Tongue (tissue), 2 donors: Measurements from ENCODE around the gene SESN3. TPM values are rescaled to one million over a fixed set of nuclear protein-coding genes. Genes with fewer than 3 reads are reported as not detected.
"Not testable (repeated sequence)": the region's sequence is repeated elsewhere in the genome, so short reads cannot be mapped to it uniquely, and the experiment has no call there.

Source experiments
- DNase-seq: peaks from one replicate; pipeline ENCODE4 v3.0.0-alpha.2; 2015
- total RNA-seq: library from RNA; depleted of rRNA; stranded (reverse); fragments of >200 nt; gene quantifications from one replicate; pipeline ENCODE4 v1.2.3, GENCODE V29; 2014

The SESN3 gene, protein sequence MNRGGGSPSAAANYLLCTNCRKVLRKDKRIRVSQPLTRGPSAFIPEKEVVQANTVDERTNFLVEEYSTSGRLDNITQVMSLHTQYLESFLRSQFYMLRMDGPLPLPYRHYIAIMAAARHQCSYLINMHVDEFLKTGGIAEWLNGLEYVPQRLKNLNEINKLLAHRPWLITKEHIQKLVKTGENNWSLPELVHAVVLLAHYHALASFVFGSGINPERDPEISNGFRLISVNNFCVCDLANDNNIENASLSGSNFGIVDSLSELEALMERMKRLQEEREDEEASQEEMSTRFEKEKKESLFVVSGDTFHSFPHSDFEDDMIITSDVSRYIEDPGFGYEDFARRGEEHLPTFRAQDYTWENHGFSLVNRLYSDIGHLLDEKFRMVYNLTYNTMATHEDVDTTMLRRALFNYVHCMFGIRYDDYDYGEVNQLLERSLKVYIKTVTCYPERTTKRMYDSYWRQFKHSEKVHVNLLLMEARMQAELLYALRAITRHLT
- 135 TPM for total RNA-seq

DNA sequence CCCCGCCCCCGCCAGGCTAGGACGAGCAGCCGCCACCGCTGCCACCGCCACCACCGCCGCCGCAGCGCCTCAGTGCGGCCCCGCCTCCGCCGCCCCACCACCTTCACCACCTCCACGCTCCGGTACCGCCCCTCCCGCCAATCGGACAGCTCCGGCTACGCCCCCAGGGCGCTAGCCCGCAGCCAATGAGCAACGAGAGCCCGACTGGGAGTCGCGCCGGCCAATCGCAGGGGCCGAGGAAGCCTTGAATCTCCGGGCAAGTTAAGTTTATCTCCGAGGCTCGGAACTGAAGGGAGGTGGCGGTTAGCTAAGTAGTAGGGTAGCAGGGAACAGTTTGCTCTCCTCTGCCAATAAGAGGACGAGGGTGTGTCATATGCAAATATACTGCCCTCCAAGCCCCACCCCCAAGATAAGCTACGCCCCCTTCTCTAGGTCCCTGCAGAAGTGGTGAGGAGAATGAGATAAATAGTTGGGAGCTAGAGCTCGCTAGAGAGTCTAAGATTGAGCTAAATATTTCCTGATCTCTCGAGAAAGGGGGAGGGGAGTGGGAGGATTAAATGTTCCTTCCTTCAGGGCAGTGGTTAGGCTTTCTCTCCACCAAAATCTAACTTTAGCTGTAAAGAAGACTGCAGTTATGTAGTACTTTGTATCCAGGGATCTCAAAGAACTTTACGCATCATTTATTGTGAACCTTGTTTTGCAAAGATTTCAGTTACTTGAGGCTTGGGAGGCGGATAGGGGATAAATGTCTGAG is at the start of gene SESN3:
Gene SESN3 (minus strand): TSS at position 76 of the 754 bp plus-strand sequence. CDS start 342 bp downstream, outside the sequence.
- DNase-seq: peak; percentile 100

DNA sequence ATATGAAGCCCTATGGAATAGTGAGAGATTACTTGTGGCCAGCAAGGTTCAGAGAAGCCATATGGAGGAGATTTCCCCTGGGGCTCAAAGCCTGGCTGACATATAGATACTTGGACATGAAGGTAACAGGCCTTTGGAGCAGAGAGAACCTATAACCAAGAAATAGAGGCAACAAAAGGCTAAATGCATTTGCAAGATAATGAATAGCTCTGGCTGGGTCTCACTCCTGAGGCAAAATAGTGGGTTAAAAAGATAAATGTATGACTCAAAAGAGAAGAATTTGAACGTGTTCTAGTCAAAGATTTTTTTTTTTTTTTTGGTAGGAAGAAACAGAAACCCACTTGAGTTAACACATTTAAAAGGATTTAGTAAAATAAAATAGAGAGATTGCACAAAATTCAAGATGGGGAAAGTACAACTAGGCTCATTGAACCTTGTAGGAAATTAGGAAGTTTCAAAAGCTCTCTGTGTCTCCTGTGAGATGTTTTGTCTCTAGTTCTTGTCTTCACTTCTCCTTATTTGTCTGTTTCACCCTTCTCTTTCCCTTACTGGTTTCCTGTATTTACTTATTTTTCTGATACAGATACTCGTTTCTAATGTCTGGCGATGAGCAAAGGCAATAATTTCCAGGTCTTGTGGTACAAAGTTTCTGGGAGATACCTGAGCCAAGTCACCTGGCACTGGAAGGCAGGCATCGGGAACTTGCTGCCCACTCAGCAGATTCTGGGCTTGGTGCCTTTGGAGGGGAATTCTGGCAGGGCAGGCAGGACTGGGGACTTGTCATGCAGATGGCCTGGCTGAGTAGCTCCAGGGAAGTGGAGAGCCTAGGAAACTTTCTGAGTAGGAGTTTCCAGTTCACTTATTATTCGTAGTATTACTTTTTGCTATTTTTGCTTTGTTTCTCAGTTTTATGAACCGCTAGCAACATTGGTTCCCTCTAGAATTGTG is 49.2 kb upstream of the SESN3 start:
- no peak for DNase-seq

DNA sequence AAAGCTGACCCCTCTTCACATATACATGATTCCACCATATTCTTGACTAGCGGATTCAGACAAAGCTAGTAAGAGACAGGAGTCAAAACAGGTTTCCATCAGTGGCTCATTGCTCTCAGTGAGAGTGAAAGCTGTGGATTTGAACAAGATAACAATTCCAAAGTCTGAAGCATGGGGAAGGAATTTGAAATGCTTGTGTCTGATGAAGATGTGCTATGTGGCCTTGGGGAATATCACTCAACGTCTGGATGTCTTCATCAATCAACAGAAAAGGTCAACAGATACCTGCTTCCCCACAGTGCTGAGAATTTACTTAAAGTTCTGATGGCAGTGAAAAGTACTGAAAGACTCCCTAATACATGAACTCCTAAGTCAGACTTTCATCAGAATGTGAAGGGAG is 46.9 kb upstream of the SESN3 start:
- DNase-seq: no peak

DNA sequence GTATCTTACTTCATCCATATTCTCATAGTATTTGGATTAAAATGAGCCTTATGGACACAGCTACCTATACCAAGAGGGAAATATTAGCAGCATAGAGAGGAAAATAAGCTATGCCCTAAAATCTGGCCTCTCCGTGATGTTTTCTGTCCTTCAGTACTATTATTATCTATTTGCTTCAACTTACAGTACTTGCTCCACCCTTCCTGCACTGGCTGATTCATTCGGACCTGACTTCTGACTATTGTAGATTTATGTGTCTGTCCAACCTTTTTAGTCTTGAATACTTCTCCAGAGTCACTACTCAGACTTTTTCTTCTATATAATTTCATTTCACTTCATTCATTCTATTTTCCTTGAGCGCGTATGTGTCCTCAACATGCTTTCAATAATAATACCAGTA is 45.1 kb upstream of the SESN3 start:
- DNase-seq: no peak

DNA sequence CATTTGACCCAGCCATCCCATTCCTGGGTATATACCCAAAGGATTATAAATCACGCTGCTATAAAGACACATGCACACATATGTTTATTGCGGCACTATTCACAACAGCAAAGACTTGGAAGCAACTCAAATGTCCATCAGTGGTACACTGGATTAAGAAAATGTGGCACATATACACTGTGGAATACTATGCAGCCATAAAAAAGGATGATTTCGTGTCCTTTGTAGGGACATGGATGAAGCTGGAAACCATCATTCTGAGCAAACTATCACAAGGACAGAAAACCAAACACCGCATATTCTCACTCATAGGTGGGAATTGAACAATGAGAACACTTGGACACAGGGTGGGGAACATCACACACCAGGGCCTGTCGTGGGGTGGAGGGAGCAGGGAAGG is 42.6 kb upstream of the SESN3 start:
- DNase-seq: not testable (repeated sequence)

DNA sequence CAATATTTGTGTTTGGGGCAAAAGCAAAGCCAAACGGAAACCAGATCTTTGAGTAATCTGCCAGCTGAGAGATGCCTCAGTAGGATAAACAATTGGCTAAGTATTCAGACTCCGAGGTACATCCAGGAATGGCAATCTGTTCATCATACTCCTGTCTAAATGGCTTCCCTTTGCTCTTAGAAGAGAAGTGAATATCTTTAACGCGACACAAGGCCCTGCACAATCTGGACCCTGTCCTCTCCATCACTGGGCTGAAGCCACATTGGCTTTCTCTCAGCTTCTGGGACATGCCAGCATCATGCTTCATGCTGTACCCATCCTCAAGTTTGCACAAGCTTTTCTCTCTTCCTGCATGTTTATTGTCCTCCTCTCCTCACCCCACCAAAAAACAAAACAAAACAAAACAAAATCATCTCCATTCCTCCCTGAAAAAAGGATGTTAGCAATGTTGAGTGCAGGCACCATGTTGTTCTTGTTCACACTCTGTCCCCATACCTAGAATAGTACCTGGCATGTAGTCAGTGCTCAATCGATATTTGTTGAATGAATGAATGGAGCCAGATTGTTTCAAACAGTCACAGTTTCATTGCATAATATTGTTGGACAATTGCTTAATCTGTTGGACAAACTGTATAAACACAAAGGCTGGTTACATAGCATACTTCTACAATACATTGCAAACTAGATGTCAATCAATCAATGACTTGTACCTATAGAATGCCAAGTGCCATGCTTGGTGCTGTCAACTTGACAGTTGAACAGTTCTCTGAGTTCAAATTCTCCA is 38.2 kb upstream of the SESN3 start:
- no peak for DNase-seq

DNA sequence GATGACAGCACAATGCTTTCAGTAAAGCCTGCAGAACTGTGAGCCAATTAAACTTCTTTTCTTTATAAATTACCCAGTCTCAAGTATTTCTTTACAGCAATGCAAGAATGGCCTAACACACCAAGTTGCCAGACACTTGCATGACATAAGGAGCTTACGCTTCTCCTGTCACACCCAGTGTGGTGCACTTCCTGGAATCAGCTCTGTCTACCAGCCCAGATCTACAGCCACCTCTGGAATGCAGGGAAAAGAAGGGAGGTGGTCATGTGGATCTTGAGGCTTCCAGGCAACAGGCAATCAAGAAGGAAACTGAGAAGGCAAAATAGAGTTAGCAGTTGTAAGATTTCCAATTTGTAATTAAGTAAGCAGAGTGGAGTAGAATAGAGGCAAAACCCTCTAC is 37.4 kb upstream of the SESN3 start:
- DNase-seq: no peak

DNA sequence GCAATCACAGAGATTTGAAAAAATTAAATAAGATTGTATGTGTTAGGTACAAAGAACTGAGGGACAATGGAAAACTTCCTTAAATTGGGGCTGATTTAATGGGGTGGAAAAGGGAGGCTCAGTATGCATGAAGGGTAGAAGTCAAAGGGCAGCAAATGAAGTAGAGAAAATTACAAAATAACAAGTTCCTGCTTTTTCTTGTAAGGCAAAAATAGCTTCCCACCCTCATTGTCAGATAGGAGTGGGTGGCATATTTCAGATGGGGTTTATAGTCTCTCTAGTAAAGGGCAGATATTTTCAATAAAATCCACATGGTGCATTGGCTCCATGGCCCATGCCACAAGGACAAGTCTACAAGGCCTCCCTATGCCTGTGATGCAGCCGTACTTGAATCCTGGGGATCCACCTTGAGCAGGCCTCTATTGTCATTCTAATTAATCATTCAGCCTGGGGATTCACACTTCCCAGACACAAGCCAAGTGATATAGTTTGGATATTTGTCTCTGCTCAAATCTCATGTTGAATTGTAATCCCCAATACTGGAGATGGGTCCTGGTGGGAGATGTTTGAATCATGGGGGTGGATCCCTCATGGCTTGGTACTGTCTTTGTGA is 36.7 kb upstream of the SESN3 start:
- DNase-seq: no peak

DNA sequence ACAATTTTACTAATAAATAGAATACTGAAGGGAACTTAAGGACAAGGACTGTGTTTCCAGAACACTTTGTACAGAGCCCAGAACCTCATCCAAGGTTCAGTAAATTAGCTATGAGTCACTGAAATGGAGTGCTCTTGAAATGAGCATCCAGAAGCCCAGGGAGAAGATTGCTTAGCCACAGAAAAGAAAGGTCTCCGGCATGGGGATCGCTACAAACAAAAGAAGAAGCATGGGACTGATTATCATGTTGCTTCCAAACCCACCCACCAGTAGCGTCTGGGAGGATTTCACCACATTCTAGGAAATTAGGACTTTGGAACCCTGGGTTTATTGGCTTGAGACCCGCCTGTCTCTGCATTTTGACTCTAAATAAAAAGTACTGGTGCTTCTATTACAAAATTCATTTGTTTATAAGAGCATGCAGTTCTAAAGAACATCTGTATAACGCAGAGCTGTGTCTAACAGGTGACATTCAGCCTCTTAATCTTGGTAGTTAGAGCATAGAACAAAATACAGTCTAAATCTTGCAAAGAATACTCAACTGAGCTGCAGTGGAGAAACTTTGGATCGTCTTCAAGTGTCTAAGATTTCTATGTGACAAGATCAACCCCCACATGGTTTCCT is 35.9 kb upstream of the SESN3 start:
- no peak for DNase-seq

DNA sequence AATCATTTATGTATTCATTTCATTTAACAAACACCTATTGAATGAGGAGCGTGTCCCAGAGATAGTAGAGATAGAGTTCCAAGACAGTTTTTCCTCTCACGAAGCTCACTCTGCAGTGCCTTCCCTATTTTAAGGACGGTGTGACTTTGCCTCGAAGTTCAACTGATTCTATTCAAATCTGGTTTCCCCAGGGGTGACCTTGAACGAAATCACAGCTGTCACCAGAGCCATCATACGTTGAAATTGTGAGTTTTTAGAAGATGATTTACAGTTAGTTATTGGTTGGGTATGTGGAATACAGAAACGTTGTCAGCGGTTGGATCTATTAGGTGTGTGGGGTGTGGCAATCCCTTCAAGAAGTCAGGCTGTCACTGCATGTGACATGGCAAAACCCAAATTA is 33.9 kb upstream of the SESN3 start:
- DNase-seq: no peak

DNA sequence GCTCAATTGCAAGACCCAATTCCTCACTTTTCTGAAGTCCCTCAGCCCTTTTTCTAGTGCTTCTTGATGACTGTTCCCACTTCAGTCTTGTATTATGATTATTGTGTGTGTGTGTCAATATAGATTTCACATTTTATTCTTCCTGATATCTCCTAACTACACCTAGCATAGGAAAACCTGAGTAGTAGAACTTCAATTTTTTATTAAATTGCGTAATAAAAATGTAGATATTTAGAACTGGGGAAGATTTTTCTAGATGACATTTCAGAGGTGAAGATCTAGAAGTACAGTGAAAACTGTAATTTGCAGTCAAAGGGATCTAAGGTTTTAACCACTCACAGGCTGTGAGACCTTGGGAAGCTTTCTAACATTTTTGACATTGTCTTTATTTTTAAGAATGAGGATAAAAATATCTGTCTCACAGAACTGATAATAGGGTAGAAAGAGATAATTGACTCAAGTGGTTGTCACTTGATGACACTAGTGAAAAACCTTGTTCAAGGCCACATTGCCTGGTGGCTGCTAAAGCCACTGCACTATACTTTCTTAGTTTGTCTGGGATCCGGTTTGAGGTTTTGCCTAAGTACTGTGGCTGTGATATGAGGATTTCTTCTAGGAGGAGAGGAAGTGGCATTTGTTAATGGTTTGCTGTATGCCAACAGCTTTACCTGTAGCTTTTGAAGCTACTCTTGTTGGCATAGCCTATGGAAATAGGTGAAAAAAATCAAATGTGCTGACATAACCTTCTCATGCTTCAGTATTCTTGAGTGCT is 32.2 kb upstream of the SESN3 start:
- no peak for DNase-seq

DNA sequence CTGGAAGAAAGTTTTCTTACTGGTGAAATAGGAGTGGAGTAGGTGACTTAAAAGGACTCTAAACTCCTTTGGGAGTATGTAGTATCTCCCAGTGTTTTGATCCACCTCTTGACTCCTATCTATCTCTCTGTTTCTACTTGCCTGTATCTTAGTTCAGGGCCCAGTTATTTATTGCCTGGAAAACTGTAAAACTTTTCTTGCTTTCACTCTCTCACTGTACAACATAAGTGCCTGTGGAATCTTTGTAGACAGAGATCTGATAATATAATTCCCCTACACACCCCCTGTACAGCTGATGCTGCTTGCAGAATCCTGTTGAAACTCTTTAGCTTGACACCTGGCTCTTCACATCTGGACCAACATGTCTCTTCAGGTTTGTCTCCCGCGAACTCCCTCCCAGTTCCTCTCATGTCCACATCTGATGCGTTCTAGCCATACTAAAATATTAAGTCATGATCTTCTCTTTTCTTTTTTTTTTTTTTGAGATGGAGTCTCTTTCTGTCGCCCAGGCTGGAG is 26.5 kb upstream of the SESN3 start:
- no peak for DNase-seq

DNA sequence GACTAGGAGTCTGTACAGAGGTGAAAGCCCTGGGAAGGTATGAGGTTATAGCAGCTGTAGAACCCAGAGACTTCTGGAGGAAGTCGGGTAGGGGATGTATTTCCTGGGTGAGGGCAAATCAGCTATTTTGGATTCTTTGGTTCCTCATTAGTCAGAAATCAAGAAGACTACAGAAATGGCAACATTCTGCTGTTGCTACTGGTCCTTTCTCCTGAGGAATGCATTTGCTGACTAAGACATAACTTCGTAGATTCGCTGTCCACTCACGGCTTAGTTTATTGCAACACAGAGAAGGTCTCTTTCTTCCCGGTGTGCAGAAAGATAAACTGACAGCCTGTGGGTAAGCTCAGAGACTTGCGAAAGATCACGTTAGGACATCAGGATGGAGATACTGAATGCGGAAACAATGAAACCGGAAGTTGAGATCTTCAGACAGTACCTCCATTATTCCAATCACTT is 25.3 kb upstream of the SESN3 start:
- no peak for DNase-seq

DNA sequence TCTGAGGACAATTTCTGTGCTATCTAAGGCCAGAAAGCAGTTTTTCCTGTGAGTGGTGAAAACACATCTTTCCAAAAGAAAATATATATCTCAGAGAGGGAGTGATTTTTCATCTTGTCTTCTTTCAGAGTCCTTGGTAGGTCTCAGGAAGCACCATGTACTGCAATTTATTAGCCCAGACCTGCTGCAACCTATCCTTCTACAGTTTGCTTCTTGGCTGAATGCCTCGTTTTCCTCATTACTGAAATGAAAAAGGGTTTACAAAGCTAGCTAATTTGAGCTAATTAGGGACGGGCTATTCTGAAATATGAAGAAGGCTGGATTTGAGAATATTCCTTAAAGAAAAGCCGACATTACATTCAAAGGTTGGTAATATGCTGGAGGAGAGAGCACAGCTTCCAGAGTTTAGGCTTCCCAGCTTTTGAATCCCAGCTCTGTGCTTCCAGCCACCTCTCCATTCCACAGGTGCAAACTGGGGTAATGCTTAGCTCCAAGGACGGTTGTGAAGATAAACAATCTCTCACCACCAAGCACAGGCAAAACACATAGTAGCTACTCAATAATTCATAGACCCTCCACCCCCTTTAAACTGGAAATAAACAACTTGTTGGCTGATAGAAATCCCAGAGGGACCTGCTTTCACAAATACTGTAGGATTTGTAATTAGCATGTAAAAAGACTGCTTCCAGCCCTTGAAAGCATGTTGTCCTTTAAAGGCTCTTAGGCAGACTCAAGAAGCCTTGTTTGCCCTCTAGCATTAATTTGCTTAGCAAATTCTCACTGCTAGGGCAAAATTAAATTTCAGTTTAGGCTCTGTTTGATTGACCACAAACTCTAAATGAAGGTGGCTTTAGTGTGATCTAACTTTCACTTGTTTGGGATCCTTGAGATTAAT is 24.5 kb upstream of the SESN3 start:
- DNase-seq: no peak

DNA sequence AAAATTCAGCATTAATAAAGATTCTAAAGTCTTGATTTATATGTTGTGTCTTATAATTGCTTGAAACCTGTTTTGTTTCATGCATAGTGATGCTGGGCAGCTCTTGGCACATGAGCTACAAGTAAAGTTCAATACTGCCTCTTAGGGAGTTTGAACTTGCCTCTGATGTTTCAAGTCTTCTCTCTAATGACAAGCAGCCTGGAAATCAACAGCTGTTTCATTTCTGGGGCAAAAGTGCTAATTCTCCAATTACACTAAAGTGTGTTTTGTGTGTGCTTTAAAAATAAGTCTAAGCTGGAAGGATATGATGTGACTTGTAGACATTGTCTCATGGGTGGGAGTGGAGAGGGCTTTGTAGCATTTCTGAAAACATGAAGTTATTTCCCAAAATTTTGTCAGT is 23.7 kb upstream of the SESN3 start:
- no peak for DNase-seq

DNA sequence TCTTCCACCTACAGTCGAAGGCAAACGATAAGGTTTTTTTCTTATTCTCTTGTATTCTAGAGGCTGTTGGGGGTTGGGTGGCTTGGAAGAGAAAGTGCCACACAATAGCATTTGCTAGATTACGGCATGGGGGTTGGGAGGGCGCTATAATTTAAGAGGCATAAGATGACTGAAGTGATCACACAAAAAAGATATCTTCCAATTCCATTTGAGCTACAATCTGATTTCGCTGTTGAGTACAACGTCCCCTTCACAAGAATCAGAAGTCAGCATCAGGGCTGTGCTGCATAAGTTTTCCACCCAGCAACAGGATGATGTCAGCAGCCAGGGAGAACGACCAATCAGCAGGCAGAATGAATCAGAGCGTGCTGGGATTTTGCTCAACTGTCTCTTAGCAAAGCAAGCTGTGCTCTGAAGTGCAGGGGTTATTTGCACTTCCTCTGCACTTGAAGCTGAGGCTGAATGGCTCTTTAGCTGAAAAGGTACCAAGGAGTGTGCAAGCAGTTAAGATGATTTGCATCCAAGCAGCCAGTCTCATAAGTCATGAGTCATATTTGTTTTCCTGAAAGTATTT is 23.2 kb upstream of the SESN3 start:
- DNase-seq: peak; percentile 97

DNA sequence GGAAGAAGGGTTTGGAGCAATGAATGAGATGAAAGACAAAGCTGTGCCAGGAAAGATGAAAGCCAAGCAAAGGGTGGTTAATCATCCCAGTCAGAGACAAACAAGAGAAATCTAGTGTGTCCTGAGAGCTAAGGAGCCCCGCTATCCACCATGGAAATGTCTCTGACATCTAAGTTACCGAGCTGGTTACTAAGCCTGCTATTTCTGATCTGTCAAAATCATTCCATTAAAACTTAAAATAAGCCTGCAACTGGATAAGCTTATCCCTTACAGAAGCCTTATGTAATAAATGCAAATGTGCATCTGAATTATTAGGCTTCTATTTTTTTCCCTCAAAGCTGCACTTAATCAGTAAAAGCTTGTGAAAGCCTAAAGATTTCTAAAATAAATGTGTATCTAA is 22.1 kb upstream of the SESN3 start:
- DNase-seq: no peak

DNA sequence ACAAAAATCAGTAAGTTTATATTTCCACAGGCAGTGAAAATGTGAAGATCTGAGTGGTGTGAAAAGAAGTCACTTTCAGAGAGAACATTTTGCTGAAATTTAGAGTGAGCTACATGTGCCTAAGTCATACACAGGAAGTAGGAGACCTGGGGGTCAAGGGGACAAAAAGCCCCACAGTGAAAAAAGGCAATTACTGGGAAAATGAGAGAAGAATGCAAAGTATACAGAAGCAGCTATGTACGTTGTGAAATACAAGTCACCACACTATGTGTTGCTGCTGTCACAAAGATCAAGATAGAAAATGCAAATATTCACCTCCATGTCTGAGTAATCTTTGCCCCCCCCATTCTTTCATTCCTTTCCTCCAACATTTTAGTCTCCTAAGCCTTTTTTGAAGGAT is 21.6 kb upstream of the SESN3 start:
- DNase-seq: no peak
